Head of caudate nucleus (tissue), 42 donors: ENCODE results near the gene TLX3.

ENCODE experiments used
- DNase-seq, 42 donors: peaks; one replicate each; pipeline versions ENCODE4 v3.0.0 to v3.0.0-alpha.2; 2020 to 2021; ENCODE audit warnings: mixed read lengths in 7 of 42
- intact Hi-C: fragments of 100-400 bp; cut with DNase I; formaldehyde crosslinking; loops from one replicate; pipeline ENCODE4 v1.15.0; 2022

Gene TLX3

DNA sequence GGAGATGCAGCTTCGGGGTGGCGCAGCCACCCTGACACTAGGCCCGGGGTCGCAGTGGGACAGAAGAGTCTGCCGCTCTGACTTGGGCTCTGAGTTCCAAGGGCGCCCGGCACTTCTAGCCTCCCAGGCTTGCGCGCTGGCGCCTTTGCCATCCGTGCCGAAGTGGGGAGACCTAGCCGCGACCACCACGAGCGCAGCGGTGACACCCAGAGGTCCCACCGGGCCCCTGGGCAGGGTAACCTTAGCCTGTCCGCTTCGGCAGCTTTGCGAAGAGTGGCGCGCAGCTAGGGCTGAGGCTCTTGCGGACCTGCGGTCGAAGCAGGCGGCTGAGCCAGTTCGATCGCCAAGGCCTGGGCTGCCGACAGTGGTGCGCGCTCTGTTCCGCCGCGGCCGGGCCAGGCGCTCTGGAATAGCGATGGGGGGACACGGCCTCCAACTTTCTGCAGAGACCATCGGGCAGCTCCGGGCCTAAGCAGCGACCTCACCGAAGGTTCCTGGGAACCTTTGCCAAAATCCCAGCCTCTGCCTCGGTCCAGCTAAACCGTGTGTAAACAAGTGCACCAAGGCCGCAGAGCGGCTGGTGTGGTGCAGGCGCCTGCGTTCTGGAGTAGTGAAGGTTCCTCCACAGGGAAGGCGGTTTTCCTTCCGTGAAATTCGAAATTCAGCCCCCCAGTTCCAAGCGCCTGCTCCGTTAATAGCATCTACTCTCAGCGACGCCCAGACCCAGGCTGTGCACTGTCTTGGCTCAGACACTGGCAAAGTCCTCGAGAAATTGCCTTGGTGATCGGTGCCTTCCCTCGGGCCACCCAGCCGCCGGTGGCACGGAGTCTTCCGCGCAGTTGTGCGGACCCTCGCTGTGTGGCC, 7.4 kb downstream of the TLX3 start:
- DNase-seq = no peak
- intact Hi-C loops = no loop called here

DNA sequence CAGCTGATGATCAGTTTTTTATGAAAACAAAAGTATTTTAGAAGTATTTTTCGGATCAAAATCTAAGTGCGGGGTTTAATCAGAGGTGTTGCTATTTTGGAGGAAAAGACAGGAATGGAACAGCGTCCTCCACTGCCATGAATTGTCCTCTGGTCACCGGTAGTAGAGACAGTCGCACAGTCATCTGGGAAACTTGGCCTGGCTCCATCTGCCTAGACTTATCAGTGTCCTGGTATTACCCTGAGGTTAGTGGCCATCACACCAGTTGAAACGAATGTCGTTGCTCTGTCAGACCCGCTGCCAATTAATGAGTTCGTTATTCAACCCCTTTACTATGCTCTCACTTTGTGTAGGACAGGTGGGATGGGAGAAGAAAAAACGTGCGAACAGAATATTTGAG, 8.2 kb downstream of the TLX3 start:
- DNase-seq = no peak

DNA sequence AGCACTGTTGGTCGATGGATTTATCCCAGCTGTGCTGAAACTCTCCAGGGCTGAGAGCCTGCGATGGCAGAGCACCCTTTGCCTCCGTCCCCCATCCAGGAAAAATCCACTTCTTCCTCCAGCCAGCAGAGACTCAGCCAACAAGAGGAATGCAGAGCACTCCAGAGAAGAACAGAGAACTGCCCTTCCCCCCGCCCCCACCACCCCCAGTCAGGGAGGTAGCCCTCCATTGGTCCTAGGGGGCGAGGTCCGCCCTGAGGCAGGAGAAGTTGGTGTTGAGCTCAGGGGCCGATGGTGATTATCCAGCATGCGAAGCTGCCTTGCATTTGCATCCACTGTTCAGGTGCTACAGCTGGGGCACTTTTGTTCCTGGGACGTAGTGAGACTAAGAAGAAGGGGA, 9.0 kb downstream of the TLX3 start:
- intact Hi-C loops = no loop called here
- no peak for DNase-seq

More for the DNA sequence above, 8.2 kb downstream of the TLX3 start:
- intact Hi-C loops = no loop called here

DNA sequence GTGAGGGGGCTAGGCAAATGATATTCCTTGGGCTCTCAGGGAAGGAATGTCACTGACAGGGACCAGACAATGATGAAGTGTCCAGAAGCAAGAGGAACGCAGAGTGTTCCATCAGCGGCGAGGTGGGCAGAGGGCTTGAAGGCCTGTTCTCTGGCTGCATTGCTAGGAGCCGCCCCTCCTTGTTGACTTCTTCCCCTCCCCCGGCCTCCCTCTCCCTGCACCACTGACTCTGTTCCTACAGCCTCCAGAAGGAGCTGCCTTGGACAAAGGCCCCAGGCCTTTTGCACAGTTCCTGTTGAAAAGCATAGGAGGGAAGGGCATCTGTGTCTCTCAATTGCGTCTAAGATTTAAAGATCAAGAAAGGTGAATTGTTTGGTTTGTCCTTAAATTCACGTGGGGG, 12.4 kb downstream of the TLX3 start:
- intact Hi-C loops = no loop called here
- DNase-seq = no peak

DNA sequence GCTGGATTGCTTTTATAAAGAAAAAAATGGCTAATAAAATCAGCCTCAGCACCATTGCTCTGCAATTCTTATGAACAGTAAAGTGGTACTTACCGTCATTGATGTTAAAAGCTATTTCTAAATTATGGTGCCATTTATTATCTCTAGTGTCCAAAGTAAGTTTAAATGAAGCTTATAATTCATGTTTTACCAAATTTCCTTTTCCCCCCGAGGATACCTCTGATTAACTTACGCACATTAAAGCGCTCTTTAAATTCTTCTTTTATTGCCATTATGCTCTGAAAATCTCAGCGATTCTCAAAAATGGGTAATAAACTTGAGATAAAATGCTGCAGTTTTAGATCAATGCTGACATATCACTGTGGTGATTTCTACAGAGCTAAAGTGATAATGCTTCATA, 13.5 kb downstream of the TLX3 start:
- no peak for DNase-seq
- intact Hi-C loops = no loop called here

DNA sequence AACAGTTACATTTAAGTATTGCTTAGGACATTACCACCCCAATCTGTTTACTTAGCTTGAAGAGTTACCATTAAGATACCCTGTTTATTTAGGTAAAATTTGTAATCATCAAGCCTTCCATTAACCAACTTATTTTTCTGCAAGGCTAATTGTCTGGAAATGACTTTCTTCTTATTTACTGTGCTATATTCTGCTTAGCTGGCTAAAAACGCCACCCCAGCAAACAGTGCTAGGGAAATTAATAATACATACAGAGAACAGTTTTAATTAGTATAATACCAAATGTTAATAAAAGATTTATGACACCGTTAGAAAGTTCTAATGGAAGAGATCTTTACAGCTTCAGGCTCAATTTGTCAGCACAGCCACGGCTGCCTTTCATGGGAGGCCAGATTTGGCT, 14.0 kb downstream of the TLX3 start:
- intact Hi-C loops = no loop called here
- DNase-seq = no peak

DNA sequence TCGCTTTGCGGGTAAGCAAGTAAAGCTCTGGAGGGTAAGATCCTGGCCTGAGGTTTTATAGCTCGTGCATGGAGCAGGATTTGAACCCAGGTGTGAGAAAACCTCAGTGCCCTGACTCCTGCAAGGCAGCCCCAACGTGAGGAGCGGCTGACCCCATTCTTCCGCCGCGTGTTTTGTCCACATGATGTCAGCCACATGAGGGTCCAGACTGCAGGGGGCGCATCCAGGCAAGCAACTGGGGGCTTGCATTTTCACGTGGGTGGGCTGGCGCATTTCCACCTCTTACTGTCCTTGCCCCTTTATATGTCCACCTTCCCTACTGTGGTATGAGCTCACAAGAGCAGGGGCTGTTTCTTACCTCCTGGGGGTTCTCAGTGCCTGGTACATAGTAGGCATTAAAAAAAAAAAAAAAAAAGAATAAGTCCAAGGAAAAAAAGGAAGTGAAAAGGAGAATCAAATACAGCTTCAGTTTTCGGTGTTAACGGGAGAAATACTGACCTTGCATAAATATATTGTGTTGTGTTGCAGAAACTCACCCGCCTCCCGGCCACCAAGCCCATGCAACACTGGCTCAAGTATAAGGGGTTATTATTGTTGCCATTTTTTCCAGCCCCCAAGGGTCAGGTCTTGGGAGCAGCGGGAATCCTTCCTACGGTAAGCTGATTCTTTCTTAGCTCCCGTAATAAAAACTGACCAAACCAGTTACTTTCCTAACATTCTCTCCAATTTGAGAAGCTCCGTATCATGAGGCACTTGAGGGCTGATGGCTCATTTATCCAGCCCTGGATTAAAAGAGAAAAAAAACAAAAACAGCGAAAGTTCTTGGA, 15.0 kb downstream of the TLX3 start:
- DNase-seq = peak in 1 of 42 donors; percentile 39

DNA sequence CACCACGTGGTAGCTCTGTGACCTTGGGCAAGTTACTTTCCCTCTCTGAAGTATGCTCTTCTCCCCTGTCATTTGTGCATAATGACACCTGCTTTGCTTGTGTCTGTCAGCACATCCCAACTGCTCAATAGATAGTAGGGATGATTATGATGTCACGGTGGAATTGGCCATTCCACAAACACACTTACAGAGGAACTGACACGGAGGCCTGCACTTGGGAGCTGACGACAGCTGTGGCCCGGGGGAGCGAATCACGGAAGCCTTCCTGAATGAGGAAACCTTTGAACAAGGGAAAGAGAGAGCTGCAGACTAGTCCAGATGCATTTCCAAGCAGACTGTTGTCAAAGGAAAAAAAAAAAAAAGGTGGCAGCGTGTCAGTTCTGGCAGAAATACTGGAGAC, 21.0 kb downstream of the TLX3 start:
- intact Hi-C loops = loop anchor here (10.0 kb wide), 1 partner anchor 585 kb away; no protein-coding TSS in a partner anchor

More for the DNA sequence above, 15.0 kb downstream of the TLX3 start:
- intact Hi-C loops = no loop called here

DNA sequence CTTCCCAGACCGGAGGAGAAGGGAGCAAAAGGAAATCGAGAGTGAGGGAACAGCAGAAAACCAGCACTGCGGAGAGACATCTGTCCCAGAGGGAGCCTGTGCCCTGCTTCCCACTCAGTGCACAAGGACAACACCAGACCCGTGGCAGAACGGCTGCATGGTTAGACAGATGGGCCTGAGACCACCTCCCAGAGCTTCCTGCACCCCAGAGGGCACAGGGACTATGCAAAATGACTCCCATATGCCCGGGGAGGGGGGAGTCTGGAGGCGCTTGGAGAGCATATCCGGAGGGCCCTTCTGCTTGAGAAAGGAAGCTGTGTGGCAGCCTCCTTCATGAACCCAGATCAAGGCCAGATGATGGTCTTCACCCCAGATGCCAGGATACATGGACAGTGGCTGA, 26.6 kb downstream of the TLX3 start:
- intact Hi-C loops = loop anchor here (10.0 kb wide), 1 partner anchor 591 kb away; no protein-coding TSS in a partner anchor
- DNase-seq = no peak

More for the DNA sequence above, 21.0 kb downstream of the TLX3 start:
- DNase-seq = no peak

DNA sequence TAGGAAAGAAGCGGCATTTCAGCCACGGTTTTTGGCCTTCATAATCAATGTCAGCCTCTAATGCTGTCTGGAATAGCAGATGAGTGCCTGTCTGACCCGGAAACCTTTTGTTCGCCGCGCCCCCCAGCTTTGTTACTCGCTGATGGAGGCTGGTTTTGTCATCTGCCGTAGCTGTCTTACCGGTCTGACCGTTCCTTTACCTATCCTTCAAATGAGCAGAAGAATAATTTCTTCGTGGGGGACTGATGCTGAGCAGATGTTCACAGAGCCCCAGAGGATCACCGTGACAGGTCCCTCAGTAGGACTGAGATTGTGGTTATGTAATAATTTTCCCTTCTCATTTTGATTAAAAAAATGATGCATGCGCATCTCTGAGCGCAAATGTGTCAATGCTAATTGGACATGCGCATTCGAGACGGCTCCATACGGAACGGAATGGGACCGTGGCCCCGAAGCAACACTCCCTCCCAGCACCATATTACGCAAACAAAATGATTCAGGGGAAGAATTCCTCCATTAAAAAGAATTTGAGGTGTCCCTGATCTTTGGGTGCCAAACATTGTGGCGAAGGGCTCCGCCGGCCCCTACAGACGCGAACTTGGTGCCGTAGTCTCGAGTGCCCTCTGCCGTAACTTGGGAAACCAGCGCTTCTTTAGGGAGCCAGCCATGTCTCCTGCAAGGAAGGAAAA, 27.6 kb downstream of the TLX3 start:
- intact Hi-C loops = loop anchor here (10.0 kb wide), 1 partner anchor 592 kb away; no protein-coding TSS in a partner anchor
- peak; percentile 12 to 74 (median 55) for DNase-seq

DNA sequence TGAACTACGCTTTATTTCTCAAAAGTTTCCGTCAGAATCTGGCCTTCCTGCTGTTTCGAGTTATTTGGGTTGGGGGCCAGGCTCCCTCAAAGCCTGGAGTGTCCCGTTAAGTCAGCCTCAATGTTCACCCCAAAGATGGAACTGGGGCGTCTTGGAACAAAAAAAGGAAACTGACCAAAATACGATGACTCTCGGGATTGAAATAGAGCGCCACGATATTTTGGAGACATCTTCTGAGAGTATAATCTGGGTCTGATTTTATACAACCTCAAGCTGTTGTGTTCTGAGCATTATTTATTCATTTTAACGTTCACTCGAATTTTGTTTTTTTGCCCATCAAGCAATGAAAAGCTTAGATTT, 28.1 kb downstream of the TLX3 start:
- intact Hi-C loops = loop anchor here (10.0 kb wide), 1 partner anchor 592 kb away; no protein-coding TSS in a partner anchor
- no peak for DNase-seq

DNA sequence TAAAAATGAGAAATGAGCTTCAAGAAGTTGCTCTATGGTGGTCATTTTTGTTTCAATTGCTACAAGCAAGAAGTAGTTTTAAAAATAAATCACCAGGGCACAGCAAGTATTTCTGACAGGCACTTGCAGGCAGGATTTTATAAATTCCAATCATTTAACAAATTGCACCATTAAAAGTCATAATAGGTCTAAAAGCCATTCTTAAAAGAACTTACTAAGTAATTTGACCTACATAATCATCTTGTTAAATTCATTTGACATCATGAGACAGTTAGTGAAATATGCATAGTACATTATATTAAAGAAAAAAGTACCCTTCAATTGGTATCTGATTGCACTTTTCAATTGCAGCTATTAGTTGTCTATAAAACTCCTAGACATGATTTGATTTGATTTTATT, 31.0 kb downstream of the TLX3 start:
- intact Hi-C loops = no loop called here
- no peak for DNase-seq

DNA sequence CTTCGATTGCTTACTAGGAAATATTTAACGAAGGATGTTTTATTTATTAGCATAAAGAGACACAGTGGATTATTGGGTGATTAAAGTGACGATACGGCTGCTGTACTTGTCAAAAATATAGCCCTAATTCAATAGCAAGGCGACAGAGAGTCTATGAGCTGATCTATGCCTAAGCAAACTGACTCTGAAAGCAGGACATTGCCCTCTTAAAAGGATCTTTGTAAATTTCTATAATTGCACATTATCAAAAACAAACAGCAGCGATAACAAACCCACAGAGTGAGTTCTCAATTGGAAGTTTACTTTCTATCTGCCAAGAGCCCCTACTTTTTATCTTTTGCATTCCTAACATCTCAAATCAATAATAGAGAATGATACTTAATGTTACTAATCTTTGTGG, 31.4 kb downstream of the TLX3 start:
- intact Hi-C loops = no loop called here
- no peak for DNase-seq

DNA sequence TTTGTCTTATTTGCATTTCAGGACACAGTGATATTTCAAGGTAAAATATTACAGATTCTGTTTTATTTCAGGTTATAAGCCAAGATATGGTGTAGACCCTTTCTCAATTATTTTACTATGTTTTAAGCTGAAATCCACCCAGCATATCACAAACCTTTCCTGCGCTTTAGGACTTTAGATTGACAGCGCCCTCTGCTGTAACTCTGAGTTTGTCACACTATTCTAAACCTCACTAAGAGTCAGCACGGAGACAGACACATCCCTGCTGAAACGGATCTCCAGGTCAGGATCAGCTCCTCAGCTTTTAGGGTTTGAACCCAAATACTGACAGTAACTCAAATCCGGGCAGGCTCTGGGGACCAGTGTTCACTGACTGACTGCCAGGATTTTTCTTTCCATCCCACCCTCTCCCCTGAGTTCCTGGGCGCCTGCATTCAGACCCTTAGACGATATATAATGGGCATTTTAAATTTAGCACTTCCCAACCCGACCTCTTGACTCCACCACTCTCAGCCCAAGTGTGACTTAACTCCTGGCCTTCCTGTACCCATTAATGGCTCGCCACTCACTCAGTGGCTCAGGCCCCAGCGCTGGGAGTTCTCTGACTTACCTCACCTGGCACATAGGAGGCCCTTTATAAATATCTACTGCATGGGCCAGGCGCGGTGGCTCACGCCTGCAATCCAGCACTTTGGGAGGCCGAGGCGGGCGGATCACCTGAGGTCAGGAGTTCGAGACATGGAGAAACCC, 33.5 kb downstream of the TLX3 start:
- intact Hi-C loops = no loop called here

DNA sequence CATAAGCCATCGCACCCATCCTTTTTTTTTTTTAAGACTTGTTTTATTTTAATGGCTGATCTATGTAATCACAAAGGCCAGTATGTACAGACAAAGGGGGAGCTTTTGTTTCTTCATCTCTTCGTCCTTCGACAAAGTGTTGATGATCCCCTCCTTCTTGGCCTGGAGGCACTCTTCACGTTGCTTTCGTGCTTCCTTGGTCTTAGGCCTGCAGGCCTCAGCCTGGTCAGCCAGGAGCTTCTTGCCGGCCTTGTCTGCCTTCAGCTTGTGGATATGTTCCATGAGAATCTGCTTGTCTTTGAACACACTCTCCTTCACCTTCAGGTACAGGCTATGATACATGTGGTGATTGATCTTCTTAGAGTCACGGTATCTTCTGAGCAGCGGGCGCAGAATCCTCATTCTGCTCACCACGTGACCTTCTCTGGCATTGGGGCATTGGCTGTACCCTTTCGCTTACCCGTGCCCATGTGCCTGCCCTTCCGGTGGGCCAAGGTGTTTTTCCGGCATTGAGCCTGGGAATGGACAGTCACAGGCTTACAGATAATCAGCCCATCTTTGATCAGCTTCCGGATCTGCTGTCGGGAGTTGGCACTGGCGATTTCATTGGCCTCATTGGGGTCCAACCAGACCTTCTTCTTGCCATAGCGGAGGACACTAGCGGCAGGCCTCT, 36.0 kb downstream of the TLX3 start:
- no peak for DNase-seq
- intact Hi-C loops = no loop called here

More for the DNA sequence above, 33.5 kb downstream of the TLX3 start:
- peak in 30 of 42 donors; percentile 16 to 77 (median 51) for DNase-seq

DNA sequence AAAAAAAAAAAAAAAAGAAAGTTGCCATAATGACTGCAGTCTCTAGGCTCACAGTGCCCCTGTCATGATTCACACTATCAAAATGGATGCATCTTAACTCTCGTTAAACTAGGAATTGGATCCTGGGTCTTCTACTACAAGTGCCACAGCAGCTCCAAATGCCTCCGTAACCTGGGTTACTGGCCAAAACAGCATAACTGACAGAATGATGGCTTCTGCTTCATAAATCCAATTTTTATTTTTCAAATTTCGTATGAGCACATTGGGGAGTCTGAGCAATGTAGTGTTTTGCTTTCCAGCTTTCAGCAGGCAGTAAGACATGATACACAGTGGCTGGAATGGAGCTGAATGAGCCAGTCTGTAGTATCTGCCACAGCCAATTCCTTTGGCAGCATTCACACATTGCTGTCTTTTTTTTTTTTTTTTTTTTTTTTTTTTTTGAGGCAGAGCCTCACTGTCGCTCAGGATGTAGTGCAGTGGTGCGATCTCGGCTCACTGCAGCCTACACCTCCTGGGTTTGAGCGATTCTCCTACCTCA, 42.6 kb downstream of the TLX3 start:
- no peak for DNase-seq
- intact Hi-C loops = no loop called here

DNA sequence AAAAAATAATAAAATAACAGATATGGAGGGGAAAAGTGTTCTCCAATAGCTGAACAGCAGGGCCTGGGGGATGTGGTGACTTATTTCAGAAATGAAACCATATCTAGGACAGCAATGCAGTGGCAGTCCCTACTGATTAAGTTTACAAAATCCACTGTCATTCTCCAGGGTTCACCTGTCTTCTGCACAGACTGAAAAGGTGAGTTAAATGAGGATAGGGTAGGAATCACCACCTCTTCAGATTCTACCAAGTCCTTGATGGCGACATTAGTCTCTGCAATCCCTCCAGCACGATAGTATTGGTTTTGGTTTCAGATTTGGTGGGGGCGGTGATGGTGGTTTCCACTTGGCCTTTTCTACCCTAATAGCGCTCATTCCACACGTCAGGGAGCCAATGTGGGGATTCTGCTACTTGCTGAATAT, 46.3 kb downstream of the TLX3 start:
- DNase-seq = no peak
- intact Hi-C loops = no loop called here

DNA sequence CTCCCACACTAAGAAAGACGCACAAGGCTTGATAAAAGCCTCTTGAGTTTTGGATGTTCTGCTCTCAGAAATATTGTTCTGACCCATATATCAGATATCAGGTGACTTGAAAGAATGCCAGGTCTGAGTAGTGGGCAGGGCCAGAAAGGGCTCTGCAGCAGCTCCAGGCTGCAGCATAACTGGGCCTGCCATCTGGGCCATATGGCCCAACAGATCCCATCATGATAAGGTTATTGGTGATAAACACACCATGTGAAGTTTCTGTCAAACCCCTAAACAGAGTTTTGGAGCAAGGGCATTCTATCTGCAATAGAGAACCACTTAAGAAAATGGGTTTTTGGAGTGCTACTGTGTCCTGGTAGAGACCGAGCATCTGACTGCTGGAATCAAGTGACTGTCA, 48.8 kb downstream of the TLX3 start:
- no peak for DNase-seq
- intact Hi-C loops = no loop called here
